Liver (tissue), 9 donors: Measurements from ENCODE around the gene GNAI3. TPM values are rescaled to one million over a fixed set of nuclear protein-coding genes. Genes with fewer than 3 reads are reported as not detected.

Source experiments
- DNase-seq: peaks from one replicate; pipeline ENCODE4 v3.0.0-alpha.2; 2017; ENCODE audit warnings: low spot score
- H3K27ac ChIP-seq, 2 donors: one replicate each; pipeline ENCODE4 v1.7.0; 2013; ENCODE audit warnings: inconsistent platforms in 2 of 2, low read length in 2 of 2, control low read depth in 1 of 2, low read depth in 1 of 2, mild to moderate bottlenecking in 1 of 2
- H3K27me3 ChIP-seq, 4 donors: one replicate each; pipeline versions ENCODE4 v1.6.1 to v1.7.0; 2013; ENCODE audit warnings: low read length in 3 of 4, inconsistent platforms in 1 of 4, mild to moderate bottlenecking in 1 of 4, moderate library complexity in 1 of 4; ENCODE audit not compliant: control insufficient read depth in 4 of 4, insufficient read depth in 4 of 4
- H3K36me3 ChIP-seq, 4 donors: one replicate each; pipeline versions ENCODE4 v1.6.1 to v1.7.0; 2013; ENCODE audit warnings: low read length in 3 of 4, mild to moderate bottlenecking in 3 of 4, low read depth in 1 of 4, moderate library complexity in 1 of 4; ENCODE audit not compliant: control insufficient read depth in 4 of 4, insufficient read depth in 3 of 4
- H3K4me1 ChIP-seq, 4 donors: one replicate each; pipeline versions ENCODE4 v1.6.1 to v1.7.0; 2013; ENCODE audit warnings: low read length in 3 of 4, mild to moderate bottlenecking in 3 of 4, moderate library complexity in 1 of 4; ENCODE audit not compliant: control insufficient read depth in 4 of 4, insufficient read depth in 4 of 4
- H3K4me3 ChIP-seq, 3 donors: one replicate each; pipeline versions ENCODE4 v1.6.1 to v1.7.0; 2013; ENCODE audit warnings: low read length in 3 of 3, control low read depth in 1 of 3, low read depth in 1 of 3, mild to moderate bottlenecking in 1 of 3
- H3K9ac ChIP-seq, 2 donors: one replicate each; pipeline ENCODE4 v1.7.0; 2013; ENCODE audit warnings: low read length in 2 of 2, mild to moderate bottlenecking in 2 of 2, moderate library complexity in 2 of 2, control low read depth in 1 of 2, low read depth in 1 of 2
- H3K9me3 ChIP-seq, 4 donors: one replicate each; pipeline versions ENCODE4 v1.6.1 to v1.7.0; 2013; ENCODE audit warnings: low read length in 3 of 4; ENCODE audit not compliant: control insufficient read depth in 4 of 4
- EGR1 ChIP-seq, 2 donors: IDR thresholded peaks; 2 replicates each; pipeline ENCODE4 v1.6.1; 2016 to 2018; ENCODE audit warnings: antibody characterized with exemption in 2 of 2, low read depth in 2 of 2
- FOXA2 ChIP-seq: IDR thresholded peaks from 2 replicates; pipeline ENCODE4 v1.6.1; 2016; ENCODE audit warnings: antibody characterized with exemption
- GABPA ChIP-seq, 2 donors: IDR thresholded peaks in 1 of 2; conservative IDR thresholded peaks in 1 of 2; 2 replicates each; pipeline ENCODE4 v1.6.1; 2016; ENCODE audit warnings: antibody characterized with exemption in 2 of 2, mild to moderate bottlenecking in 1 of 2, moderate library complexity in 1 of 2
- HNF4A ChIP-seq, 2 donors: conservative IDR thresholded peaks; 2 replicates each; pipeline ENCODE4 v1.6.1; 2016; ENCODE audit warnings: antibody characterized with exemption in 2 of 2, mild to moderate bottlenecking in 2 of 2
- HNF4G ChIP-seq: IDR thresholded peaks from 2 replicates; pipeline ENCODE4 v1.6.1; 2016; ENCODE audit warnings: antibody characterized with exemption
- JUND ChIP-seq, 2 donors: IDR thresholded peaks; 2 replicates each; pipeline ENCODE4 v1.6.1; 2016; ENCODE audit warnings: antibody characterized with exemption in 2 of 2
- NR2F2 ChIP-seq: IDR thresholded peaks from 2 replicates; pipeline ENCODE4 v1.6.1; 2016; ENCODE audit warnings: antibody characterized with exemption
- RAD21 ChIP-seq, 2 donors: IDR thresholded peaks; 2 replicates each; pipeline ENCODE4 v1.6.1; 2016; ENCODE audit warnings: antibody characterized with exemption in 2 of 2, mild to moderate bottlenecking in 2 of 2
- REST ChIP-seq: IDR thresholded peaks from 2 replicates; pipeline ENCODE4 v1.6.1; 2016; ENCODE audit warnings: antibody characterized with exemption, mild to moderate bottlenecking
- RXRA ChIP-seq, 2 donors: IDR thresholded peaks; 2 replicates each; pipeline ENCODE4 v1.6.1; 2017 to 2018; ENCODE audit warnings: antibody characterized with exemption in 2 of 2, mild to moderate bottlenecking in 1 of 2
- SP1 ChIP-seq: IDR thresholded peaks from 2 replicates; pipeline ENCODE4 v1.6.1; 2018; ENCODE audit warnings: antibody characterized with exemption, mild to moderate bottlenecking
- TAF1 ChIP-seq: conservative IDR thresholded peaks from 2 replicates; pipeline ENCODE4 v1.6.1; 2016; ENCODE audit warnings: antibody characterized with exemption, mild to moderate bottlenecking
- YY1 ChIP-seq: IDR thresholded peaks from 2 replicates; pipeline ENCODE4 v1.6.1; 2016; ENCODE audit warnings: antibody characterized with exemption, mild to moderate bottlenecking
- ZBTB33 ChIP-seq: IDR thresholded peaks from 2 replicates; pipeline ENCODE4 v1.6.1; 2016; ENCODE audit warnings: antibody characterized with exemption
- WGBS: extraction: QIAGEN DNeasy Blood & Tissue Kit; methylation state at CpG from one replicate; pipeline ENCODE4 v1.1.7; 2013; 5-methylcytosine and 5-hydroxymethylcytosine counted together
- polyA plus RNA-seq, 2 donors: library from polyadenylated mRNA; stranded (reverse) in 1 of 2; unstranded in 1 of 2; fragments of 200-250 nt in 1 of 2; fragments of >200 nt in 1 of 2; fragmentation: Nextera tagmentation in 1 of 2; extraction: Ambion mirVana in 1 of 2; gene quantifications; one replicate each; pipeline versions ENCODE4 v1.2.1 to v1.2.3, GENCODE V29; 2013 to 2015
- total RNA-seq, 2 donors: library from RNA; depleted of rRNA; stranded (reverse); fragments of >200 nt; gene quantifications; one replicate each; pipeline ENCODE4 v1.2.3, GENCODE V29; 2014
- TF ChIP-seq, protein P1 (sequence below): IDR thresholded peaks from 2 replicates; pipeline ENCODE4 v1.6.1; 2016; ENCODE audit warnings: antibody characterized with exemption
- TF ChIP-seq, protein P2 (sequence below): IDR thresholded peaks from 2 replicates; pipeline ENCODE4 v1.6.1; 2016; ENCODE audit warnings: antibody characterized with exemption
- donor health status: healthy.
- donor health status: healthy.
- donor health status: healthy.
- donor health status: healthy.
- donor health status: healthy.

GNAI3 gene
- total and polyA plus RNA-seq, 4 donors = 1.9 to 6.5 (median 4.3) TPM

DNA sequence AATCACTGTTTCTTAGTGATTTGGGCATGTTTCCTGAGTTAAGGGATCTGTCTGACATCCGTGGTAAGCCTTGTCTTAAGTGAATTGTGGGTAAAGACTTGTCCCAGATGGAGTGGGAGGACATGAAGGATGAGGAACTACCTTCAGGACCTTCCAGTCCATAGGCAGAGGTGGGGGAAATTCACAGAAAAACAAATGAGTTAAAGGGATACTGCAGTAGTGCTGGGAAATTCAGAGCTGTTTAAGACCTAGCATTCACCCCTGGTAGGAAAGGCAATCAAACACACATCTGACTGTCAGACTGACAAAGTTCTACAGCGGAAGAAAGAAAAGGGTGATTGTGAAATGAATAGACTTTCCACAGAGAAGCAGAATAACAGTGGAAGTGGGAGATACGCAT, 68.0 kb downstream of the GNAI3 start (continued):
- TF ChIP-seq, protein P1, sequence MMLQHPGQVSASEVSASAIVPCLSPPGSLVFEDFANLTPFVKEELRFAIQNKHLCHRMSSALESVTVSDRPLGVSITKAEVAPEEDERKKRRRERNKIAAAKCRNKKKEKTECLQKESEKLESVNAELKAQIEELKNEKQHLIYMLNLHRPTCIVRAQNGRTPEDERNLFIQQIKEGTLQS = no peak
- TF ChIP-seq FOXA2 = no peak
- no peak for TF ChIP-seq REST
- no peak for TF ChIP-seq SP1
- TF ChIP-seq JUND (IDR thresholded peaks at IDR 0.05) = no peak

DNA sequence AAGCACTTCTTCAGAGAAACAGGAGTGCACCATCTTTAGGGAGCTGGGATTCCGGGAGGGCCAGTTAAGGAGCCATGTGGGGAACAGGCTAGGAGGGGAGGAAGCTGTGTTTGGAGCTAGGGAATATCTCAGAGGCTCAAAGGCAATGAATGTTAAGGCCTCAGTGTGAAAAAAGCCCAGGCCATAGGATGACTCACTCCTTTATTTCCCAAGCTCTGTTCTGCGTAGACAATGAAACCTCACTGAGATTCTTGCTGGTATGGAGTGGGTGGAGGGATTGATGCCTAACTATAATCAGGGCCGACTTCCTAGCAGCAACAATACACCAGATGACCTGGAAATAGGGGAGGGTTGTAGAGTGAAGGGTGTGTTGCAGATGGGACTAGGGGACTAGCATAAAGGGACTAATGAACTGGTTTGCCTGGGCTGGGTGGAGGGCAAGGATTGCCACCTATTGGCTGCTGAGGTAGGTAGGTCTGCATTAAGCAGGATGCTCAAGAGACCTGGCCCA, 68.9 kb downstream of the GNAI3 start:
- 72% methylated on average over 3 of the region's 3 CpGs for WGBS
- H3K9ac ChIP-seq = no peak overlapping the region

DNA sequence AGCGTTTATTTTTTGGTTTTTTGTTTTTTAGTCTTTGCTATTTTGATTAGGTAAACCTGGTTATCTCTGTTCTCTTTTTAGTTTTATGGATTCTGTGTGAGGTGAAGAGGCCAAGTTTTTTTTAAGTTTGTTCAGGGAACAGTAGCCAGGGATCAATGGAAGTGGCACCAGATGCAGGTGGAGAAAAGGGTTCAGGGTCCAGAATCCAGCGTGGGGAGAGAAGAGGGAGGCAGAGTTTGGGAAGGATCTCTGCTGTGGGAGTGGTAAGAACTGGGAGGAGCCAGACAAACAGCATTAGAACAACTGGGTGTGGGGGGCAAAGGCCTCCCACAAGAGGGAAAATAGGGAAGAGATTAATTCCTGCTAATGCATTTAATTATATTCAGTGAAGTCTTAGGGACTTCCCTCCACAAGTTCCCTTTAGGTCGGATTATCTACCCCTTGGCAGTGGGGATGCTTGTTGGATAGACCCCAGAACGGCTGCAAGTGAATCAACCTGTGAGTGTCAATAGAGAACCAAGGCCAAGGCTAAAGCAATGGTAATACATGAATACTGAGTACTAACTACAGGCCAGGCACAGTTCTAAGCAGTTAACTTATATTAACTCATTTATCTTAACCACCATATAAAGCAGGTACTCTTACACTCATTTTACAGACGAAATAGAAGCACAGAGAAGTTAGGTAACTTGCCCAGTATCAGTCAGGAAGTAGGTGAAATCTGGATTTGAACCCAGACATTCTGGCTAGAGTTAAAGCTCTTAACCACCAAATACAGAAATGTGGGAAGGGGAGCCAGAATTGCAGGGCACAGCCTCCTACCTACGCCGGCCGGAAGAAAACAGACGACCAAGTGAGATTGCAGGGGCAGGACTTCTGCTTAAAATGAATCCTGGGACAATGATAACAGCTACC, 70.5 kb downstream of the GNAI3 start:
- Histone ChIP-seq H3K4me1 (peaks cover 8 to 64% (median 51%) of the 10 kb centered on the region in 4 donors), H3K9me3 (no peaks in the 10 kb centered on the region), H3K27me3 (no peaks in the 10 kb centered on the region), H3K27ac (peak overlapping the region; percentile 87 to 93), H3K4me3 (peak overlapping the region; percentile 18 to 77 (median 21)), H3K36me3 (no peaks in the 10 kb centered on the region), H3K9ac (peak overlapping the region; percentile 5 to 51)
- 16% methylated on average over 9 of the region's 9 CpGs for WGBS
- DNase-seq = no peak
- TF ChIP-seq ZBTB33 (no peak), RXRA (IDR thresholded peaks at IDR 0.05) (peak; percentile 78 to 84), SP1 (peak; percentile 86), NR2F2 (peak; percentile 53), FOXA2 (peak; percentile 25), EGR1 (IDR thresholded peaks at IDR 0.05; ENCODE audit: low read depth in 2 of 2) (peak in 1 of 2 donors; percentile 13), RAD21 (IDR thresholded peaks at IDR 0.05) (peak; percentile 27 to 52), JUND (IDR thresholded peaks at IDR 0.05) (peak in 1 of 2 donors; percentile 61), GABPA (IDR thresholded peaks at IDR 0.05 in 1 of 2, conservative IDR thresholded peaks at IDR 0.05 in 1 of 2) (peak in 1 of 2 donors; percentile 55), HNF4G (peak; percentile 80), TAF1 (no peak), HNF4A (conservative IDR thresholded peaks at IDR 0.05) (peak; percentile 91), REST (peak; percentile 17), YY1 (peak; percentile 86)
- TF ChIP-seq, protein P2, sequence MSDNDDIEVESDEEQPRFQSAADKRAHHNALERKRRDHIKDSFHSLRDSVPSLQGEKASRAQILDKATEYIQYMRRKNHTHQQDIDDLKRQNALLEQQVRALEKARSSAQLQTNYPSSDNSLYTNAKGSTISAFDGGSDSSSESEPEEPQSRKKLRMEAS = peak; percentile 53
- TF ChIP-seq, protein P1 = no peak

More for the DNA sequence above, 68.9 kb downstream of the GNAI3 start:
- Histone ChIP-seq H3K4me3 (no peak overlapping the region), H3K27me3 (no peaks in the 10 kb centered on the region), H3K4me1 (peaks cover 7 to 49% (median 38%) of the 10 kb centered on the region in 4 donors), H3K27ac (peak overlapping the region; percentile 46 to 71), H3K9me3 (no peaks in the 10 kb centered on the region), H3K36me3 (no peaks in the 10 kb centered on the region)
- DNase-seq = no peak
- TF ChIP-seq NR2F2 (no peak), RAD21 (IDR thresholded peaks at IDR 0.05) (no peak), JUND (IDR thresholded peaks at IDR 0.05) (peak; percentile 40 to 65)
